ENCODE results near the gene NOL9.
"Not testable (repeated sequence)": the region's sequence is repeated elsewhere in the genome, so short reads cannot be mapped to it uniquely, and the experiment has no call there.

The NOL9 gene

GRCh38 chr1:6572653-6573383 is 18.5 kb upstream of the NOL9 start:
- no peak for DNase-seq (ENCODE audit: low spot score)

- no peak for DNase-seq (ENCODE audit: low spot score)
These were observed 16.7 kb upstream of the NOL9 start for GRCh38 chr1:6570987-6571386.

GRCh38 chr1:6570100-6570499 is 15.8 kb upstream of the NOL9 start:
- no peak for DNase-seq (ENCODE audit: low spot score)

DNA sequence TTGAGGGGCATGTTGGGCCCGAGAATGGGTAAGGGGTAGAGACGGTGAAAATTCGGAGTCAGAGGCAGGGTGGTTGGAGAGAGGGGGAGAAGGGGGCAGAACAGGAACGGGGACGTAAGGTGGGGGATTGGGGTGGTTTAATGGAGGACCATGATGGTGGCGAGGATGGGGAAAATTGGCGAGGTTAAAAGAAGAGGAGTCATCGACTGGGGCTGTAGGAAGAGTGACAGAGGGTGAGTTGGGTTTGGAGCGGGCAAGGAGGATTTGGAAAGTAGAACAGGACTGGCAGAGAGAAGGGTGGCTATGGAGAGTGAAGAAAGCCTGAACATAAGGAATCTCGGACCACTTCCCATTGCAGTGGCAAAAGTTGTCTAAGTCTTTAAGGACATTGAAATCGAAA is 14.7 kb upstream of the NOL9 start:
- DNase-seq (ENCODE audit: low spot score), result no peak

- DNase-seq (ENCODE audit: low spot score), result no peak
These were observed 6.0 kb upstream of the NOL9 start for GRCh38 chr1:6560267-6560666.

GRCh38 chr1:6559161-6559560 is 4.8 kb upstream of the NOL9 start:
- DNase-seq (ENCODE audit: low spot score), result not testable (repeated sequence)

- DNase-seq (ENCODE audit: low spot score), result no peak
These were observed 3.3 kb upstream of the NOL9 start for GRCh38 chr1:6557597-6557996.

DNA sequence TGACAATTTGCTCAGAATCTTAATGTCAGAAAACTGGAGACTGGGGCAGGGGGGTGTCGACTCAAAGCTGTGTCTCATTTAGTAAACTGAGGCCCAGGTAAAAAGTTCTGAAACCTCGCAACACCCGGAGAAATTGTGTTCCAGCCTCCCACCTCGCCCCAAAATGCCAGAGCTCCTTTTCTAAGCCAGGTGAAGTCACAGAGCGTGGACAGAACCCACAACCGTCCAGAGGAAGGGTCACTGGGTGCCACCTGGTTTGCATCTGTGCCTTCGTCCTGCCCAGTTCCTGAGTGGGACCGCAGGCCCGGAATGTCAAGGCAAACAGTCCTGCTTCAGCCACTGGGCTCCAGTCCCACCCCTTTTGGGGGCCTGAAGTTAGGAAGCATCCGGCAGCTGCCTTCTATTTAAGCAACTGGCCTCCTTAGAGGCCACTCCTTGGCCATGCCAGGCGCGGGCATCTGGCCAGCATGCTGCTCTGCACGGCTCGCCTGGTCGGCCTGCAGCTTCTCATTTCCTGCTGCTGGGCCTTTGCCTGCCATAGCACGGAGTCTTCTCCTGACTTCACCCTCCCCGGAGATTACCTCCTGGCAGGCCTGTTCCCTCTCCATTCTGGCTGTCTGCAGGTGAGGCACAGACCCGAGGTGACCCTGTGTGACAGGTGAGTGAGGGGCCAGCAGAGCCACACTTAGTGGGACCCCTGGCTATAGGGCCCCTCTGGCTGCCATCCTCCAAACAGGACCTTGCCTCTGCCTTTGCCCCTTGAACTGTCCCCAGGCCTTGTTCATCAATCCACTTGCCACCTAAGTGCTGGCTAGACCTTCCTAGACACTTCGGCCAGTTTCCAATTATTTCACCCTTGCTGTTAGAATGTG is 830 bp upstream of the NOL9 start, which contains the start of gene TAS1R1:
Gene TAS1R1 (plus strand): TSS at position 401 of the 872 bp plus-strand sequence. CDS start 67 bp downstream, at position 468.
- DNase-seq (ENCODE audit: low spot score), result no peak

GRCh38 chr1:6547301-6547700 is 7.0 kb downstream of the NOL9 start:
- no peak for DNase-seq (ENCODE audit: low spot score)

GRCh38 chr1:6546326-6546725 is 8.0 kb downstream of the NOL9 start:
- no peak for DNase-seq (ENCODE audit: low spot score)

DNA sequence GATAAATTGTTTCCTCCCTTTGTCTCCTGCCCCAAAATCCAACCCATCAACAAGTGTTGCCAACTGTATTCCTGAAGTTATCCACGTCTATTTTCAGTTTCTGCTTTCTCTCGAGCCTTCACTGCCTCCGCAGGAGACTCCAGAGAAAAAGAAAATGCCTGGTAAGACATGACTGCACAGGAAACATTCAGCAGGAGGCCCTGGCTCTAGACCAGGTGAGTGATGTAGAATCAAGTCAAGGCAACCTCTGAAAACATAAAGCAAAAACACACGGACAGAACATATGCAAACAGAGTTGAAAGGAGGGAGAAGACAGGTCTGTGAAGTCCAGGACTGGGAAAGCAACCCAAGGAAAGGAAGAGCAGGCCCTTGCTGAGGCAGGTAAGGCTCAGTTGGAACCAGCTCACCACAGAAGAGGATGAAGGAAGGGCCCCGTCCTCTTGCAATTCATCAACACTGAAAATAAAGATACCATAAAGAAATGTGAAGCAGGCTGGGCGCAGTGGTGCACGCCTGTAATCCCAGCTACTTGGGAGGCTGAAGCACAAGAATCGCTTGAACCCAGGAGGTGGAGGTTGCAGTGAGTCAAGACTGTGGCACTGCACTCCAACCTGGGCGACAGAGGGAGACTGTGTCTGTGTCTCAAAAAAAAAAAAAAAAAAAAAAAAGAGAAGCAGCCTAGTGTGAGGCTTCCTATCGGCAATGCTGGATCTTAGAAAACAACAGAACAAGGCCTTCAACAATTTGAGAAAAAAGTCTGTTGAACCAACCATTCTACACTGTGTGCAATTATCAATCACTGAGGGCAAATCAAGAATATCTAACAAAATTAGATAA is 8.8 kb downstream of the NOL9 start:
- no peak for DNase-seq (ENCODE audit: low spot score)

DNA sequence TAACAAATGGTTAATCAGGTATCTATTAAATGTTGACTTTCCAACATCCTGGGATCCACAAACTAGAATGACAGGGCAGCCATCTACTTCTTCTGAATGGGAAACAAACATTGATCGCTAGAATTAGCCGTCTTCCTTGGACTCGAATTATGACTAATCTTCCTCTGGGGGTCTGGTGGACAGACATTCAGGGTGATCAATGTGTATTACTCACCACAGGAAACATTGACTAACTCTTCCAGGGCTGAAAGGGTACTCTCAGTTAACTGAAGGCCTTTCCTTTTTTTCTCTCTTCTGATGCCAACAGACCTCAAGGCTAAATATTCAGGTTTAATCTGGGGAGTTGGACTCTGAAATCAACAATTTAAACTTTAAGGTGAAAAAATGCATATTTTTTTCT is 9.5 kb downstream of the NOL9 start:
- no peak for DNase-seq (ENCODE audit: low spot score)

DNA sequence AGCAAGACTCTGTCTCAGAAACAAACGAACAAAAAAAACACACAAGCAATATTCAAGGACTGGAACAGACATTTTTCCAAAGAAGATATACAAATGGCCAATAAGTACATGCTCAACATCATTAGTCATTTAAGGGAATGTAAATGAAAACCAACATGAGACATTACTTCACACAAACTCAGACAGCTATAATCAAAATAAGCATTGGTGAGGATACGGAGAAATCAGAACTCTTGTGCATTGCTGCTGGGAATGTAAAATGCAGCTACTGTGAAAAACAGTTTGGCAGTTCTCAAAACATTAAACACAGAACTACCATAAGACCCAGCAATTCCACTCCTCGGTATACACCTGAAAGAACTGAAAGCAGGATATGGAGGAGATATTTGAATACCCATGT is 15.4 kb downstream of the NOL9 start:
- DNase-seq (ENCODE audit: low spot score), result no peak

- no peak for DNase-seq (ENCODE audit: low spot score)
These were observed 18.0 kb downstream of the NOL9 start for GRCh38 chr1:6536291-6536690.

GRCh38 chr1:6535214-6535613 is 19.1 kb downstream of the NOL9 start:
- no peak for DNase-seq (ENCODE audit: low spot score)

DNA sequence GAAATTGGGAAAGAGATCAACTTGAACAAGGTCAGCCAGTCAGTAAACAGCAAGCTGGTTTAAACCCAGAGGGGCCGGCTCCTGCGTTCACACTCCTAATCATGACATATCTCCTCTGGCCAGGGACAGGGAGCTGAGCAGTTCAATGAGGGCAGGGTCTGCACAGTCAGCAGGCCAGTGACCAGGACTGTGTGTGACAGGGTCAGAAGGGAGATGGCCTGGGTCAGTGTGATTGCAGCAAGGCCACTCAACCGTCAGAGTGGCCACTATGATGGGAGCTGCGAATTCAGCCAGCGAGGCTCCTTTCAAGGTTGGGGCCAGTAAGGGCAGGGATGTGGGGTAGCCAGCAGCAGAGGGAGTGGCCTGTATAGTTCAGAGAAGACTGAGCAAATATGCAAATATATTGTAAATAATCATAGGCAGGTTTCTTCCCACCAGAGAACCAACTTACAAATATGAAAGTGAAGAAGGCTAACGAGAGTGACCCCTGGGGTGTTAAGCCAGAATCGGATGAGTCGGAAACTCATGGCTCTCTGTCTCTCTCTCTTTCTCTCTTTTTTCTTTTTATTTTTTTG is 20.0 kb downstream of the NOL9 start:
- no peak for DNase-seq (ENCODE audit: low spot score)

DNA sequence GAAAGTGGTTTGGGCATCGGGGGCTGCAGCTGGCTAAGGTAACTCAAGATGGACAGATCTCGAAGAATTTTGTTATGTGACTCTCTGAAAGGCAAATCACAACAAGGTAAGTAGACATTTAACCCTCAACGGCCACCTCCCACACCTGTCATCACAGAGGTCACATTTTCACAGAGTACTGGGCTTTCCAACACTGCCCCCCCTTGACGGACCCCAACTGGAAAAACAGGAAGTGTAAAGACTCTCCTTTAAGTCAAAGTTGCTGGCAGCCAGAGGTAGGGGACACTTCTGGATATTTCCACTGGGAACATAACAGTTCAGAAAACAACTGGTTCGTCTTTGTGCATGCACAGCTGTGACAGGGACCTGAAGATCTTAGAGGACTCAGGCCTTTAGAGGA is 22.3 kb downstream of the NOL9 start:
- DNase-seq (ENCODE audit: low spot score), result no peak

- no peak for DNase-seq (ENCODE audit: low spot score)
These were observed 23.7 kb downstream of the NOL9 start for GRCh38 chr1:6530504-6531160.

DNA sequence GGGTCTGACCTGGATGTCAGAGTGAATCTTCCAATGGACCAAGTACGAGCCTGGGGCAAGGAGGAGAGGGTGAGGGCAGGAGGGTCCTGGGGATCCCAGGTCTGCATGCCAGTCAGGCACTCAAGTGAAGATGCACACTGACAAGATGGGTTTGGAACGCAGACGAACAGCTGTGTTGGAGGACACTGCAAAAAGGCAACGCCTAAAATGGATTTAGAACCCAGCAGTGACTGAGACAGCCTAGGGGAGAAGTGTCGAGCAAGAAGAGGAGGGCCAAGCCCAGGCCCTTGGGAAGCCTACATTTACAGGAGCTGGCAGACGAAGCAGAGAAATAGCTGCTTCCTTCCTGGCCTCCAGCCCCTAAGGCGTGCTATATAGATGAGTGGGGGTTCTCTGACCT is 25.8 kb downstream of the NOL9 start:
- DNase-seq (ENCODE audit: low spot score), result no peak

GRCh38 chr1:6526316-6526715 is 28.0 kb downstream of the NOL9 start:
- DNase-seq (ENCODE audit: low spot score), result no peak

DNA sequence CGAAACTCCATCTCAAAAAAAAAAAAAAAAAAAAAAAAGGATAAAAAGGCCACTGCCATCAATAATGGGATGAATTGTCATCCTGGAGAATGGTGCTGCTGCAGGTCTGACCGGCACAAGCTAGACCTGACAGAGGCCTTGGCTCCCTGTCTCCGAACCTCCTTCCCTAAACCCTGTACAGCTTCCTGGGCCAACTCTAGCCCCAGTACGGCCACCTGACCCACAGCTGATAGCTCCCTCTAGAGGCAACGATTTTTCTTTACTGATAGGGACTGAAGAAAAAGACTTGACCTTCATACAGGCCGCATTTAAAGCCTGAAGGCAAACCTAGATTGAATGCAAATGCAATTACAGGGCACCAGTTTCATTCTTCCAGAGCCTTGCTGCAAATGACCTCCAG is 30.7 kb downstream of the NOL9 start:
- peak; percentile 66 for DNase-seq (ENCODE audit: low spot score)

DNA sequence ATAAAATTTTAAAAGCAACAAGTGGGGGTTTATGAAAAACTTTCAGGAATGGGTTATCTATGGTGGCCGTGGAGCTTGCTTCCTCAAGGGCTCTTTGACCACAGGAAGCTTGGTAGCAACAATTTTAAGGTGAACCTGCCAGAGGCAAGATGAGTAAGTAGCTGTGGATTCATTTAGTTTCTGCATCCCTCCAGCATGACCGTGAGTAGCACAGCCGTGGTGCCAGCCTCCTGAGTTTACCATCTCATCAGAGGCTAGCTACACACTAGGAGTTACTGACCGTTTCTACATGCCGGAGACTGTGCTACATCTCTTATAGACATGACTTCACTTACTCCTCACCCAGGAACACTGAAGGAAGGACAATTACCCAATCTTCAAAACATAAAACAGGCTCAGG is 32.8 kb downstream of the NOL9 start:
- DNase-seq (ENCODE audit: low spot score), result no peak

Measured in SW480 (cell line).